NCI-H2196 treated with DMSO at 0.1 percent for 48 hours (cell line): ENCODE measurements around the gene AKAP8L.
"Not testable (repeated sequence)": the region's sequence is repeated elsewhere in the genome, so short reads cannot be mapped to it uniquely, and the experiment has no call there.

ENCODE experiments used
- DNase-seq: peaks from one replicate; lab custom pipeline; 2025; ENCODE audit not compliant: unreplicated experiment; lab: John Stamatoyannopoulos, UW

Gene AKAP8L

DNA sequence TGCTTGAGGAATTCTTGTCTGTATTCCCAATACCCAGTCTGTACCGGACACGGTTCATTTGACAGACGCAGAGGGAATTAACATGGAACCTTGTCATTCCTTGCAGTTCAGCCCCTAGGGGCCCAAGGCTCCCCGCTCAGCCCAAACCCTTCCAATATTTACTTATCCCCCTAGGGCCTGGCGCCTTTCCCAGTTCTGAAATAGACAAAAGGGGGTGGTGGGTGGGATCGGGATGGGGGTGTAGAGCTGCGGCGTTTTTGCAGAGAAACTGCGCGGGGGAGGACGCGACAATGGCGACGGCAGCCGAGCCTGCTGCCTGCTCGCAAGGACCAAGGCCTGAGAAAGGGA lies 583 bp downstream of the AKAP8L start:
- no peak for DNase-seq

DNA sequence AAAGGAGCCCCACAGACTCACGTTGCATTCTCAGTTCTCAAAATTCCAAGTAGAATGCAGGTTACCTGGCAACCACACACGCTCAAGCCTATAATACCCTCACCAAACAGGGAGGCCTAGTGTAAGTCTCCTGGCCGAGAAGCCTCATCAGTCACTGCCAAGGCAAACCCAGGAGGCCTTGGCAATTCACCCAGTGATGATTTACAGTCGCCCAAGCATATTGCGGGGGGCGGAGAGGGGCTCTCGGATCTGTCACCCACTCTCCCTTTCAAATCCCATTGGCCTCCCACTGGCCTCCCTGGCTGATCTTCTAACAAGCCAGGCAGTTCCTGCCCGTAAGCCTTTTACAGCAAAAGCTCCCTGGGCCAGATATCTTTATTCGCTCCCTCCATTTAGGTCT lies 1.1 kb downstream of the AKAP8L start:
- DNase-seq, result no peak

DNA sequence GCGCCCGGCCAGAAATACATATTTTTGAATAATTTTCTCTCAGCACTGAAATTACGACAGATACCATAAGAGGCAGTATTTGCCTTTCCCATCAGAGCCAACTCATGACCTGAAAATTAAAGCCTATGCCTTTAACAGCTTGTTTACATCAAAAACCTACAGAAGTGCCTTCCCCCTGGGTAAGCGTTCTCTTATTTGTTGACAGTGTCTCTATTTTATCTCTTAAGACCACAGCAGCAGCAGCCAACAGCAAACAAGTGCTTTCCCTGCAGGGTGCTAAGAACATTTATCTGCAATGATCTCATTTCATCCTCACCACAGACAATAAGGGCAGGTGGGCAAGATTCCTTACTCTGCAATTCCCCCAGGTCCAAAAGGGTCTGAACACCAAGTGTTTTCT lies 6.0 kb downstream of the AKAP8L start:
- DNase-seq, result no peak

DNA sequence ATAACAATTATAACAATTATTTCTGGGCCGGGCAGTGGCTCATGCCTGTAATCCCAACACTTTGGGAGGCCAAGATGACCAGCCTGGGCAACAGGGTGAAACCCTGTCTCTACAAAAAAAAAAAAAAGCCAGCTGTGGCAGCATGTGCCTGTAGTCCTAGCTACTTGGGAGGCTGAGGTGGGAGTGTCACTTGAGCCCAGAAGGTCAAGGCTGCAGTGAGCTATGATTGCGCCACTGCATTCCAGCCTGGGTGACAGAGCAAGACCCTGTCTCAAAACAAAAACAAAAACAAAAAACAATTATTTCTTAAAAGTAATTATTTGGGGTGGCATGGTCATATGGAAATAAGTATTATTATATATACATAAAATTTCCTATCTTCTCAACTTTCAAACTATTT lies 7.4 kb downstream of the AKAP8L start:
- DNase-seq, result not testable (repeated sequence)

DNA sequence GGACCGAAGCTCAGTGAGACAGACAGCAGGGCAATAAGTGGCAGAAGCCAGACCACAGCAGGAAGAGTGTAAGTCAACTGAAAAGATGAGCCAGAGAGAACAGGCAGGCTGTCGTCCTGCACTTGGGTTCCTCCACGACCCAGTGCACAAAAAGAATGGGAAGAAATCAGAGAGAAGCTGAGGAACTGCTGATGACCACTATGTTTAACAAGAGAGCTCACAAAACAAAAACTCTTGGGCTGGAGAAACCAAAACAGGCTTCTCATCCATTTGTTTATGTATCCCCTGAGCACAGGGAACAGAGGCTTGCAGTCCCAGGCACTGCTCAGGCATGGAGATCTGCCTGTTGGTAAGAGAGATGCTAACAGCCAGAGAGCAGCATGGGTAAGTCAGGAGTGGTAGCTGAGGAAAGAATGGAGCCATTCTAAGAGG lies 14.0 kb downstream of the AKAP8L start:
- no peak for DNase-seq

DNA sequence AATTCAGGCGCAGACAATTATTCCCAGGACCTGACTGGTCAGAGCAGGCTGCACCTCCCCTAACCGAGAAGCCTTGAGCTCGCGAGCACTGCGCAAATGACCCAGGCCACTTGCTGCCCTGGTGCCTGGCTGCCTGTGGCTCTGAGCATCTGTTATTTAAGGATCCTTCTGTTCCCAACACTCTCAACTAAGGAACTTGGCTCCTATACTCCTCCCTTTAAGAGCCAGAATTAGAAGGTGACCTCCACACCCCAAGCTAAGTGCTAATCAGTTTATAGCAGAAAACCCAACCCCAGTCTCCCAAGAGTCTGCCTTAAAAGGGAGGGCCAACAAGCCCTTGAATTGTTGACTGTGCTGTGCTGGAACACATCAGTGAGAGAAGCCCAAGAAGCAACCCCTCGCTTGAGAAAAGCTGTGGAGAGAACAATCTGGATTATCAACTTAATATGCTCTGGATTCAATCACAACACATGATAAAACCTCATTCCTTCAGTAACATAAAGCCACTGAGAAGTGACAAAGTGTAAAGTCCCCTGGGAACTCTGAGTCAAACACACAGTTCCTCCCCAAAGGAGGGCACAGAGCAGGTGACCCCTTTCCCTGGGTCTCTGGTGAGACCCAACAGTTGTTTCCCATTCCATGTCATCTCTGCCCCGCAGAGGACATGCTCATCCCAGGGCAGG lies 14.6 kb downstream of the AKAP8L start:
- DNase-seq, result no peak

DNA sequence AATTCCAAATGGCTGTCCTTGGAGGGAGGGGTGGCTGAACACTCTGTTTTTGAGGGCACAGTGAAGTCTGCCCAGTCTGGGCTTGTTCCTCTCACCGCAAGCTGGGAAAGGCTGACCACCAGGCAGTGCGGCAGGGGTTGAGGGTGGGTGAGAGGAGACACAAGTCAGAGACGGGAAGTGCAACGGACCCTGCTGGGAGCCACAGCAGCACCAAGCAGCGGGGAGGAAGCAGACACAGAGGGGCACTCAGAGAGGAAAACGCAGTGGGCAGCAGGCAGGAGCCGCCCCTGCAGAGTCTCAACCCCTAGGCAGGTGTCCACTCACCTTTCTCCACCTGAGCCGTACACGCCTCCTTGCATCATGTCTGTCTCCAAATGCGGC lies 15.6 kb downstream of the AKAP8L start:
- DNase-seq, result no peak

DNA sequence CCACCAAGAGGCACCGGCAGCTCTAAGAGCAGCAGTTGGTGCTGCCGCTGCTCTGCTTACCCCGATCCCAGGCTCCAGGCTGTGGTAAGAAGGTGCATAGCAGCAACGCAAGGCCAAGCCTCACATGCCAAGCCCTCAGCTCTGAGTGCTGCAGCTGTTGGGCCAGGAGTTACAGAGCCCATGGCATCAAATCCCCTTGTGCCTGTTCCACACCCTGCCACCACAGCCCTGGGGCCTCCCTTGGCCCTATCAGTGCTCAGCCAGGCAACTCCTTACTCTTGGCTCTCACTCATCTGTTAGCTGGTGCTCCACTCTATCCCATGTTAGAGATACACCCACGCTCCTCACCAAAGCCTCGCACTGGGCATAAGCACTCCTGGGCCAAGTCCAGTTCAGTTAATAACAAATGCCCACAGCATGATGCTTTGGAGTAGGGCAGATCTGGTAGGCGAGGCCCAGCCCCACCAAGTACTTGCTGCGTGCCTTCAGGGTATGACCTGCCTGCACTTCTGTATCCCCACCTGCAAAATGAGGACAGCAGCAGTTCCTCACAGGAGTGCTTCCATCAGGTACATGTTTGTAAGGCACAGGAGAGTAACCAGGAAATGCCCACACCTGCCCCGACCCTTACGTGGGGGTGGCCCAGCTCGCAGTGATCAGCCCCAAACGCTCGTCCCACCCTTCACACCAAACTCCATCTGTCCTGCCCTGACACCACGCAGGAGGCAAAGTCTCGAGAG lies 16.2 kb downstream of the AKAP8L start:
- no peak for DNase-seq

DNA sequence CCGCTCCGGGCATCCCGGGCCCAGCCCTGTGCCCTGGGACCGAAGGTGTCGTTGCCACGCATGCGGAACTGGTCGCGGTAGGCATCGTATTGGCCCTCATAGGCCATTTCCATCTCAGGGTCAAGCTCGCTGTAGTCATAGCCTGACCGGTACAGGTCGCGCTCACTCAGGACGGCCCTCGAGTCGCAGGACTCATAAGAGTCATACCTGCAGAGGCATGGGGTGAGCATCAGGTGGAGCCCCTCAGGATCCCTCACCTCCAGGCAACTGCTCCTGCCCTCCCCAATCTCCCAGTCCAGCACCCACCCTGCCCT lies 17.4 kb downstream of the AKAP8L start:
- DNase-seq, result no peak

DNA sequence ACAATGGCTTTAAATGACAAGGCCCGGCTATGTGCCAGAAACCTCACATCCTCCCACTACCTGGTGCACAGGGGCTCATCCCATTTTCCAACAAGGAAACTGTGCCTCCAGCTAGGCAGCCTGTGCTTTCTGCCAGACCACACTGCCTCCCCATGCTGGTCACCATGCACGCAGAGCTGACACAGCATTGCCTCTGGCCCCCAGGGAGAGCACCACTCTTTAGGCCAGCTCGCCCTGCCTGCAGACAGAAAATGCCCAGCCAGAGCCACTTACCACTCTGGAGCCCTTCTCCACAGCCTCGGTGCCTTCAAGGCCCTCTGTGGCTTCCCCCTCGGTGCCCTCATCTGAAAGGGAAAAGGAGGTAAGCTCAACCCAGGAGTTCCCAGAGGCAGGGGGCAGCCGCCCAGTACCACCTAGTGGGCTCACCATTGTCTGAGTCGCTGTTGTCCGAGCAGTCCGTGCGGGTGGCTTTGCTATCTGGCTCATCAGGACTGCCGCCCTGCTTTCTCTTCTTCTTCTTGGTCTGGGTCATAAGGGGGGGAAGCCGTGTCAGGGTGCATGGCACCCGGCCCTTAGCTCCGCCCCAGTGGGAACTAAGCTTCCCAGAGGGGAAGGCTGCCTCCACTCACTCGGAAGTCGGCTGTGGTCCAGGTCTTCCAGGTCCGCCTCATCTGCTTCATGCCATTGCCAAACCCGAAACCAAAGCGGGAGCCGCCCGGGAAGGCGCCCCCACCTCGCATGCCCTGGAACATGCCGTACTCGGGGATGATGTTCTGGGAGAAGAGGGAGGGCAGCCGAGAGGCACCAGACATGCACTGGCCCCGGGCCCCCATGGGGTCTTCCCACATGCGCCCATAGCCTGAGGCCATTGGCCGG lies 18.0 kb downstream of the AKAP8L start:
- no peak for DNase-seq

DNA sequence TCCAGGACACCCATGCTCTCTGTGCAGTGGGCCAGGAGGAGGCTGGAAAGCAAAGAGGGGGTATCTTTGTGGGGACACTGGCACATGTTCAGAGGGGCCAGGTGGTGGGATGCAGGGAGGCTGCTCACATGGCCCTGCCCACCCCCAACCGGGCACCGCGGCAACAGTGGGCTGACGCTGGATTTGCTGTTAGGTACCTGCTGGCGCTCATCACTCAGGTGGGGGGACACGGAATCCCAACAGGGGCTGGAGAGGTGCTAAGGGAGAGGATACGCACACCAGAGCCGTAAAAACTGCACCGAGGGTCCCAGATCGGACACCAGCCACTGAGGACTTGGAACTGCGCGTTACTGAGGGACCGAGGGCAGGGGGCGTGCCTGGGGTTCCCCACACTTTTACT lies 19.2 kb downstream of the AKAP8L start:
- DNase-seq, result no peak

DNA sequence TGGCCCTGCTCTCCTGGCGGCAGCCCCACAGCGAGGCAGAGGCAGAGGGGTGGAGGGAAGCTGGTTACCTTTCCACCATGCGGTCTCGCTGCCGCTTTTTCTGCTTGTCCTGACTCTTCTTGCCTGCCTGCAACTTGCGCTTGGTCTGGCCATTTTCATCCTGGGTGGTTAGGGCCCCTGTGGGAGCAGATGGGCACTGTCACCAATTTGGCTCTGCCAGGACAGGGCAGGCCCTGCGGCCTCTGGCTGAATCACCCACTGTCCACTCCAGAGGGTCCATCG lies 19.6 kb downstream of the AKAP8L start:
- no peak for DNase-seq

DNA sequence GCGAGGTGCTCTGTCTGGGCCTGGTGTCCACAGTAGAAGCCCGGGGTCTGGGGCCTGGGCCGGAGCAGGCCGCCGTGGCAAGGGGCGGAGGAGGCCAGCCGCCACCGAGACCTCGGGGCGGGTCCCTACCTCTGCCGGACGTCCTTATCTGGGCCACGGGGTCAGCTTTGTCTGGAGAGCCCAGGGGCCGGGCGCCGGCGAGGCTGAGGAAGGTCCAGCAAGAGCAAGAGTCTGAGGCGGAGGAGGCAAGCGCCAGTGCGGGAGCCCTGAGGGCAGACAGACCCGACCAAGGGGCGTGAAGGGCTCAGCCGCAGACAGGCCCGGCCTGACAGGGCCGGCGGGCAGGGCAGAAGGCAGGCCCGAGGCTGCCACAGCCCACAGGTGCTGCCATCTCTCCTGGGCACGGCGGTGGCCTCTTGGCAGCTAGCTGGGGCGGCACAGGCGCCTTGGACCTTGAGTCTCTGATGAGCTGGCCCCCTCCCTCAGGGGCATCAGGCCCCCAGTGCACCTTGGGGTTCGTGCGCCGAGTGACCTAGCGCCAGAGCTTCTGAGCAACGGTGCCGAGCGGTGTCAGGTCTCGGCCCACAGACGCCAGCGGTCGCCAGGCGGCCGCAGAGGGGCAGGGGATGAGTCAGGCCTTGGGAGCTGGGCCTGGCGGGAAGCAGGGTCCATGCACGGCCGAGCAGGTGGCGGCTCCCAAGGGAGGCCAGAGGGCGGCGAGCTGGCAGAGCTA lies 20.1 kb downstream of the AKAP8L start:
- DNase-seq, result no peak

DNA sequence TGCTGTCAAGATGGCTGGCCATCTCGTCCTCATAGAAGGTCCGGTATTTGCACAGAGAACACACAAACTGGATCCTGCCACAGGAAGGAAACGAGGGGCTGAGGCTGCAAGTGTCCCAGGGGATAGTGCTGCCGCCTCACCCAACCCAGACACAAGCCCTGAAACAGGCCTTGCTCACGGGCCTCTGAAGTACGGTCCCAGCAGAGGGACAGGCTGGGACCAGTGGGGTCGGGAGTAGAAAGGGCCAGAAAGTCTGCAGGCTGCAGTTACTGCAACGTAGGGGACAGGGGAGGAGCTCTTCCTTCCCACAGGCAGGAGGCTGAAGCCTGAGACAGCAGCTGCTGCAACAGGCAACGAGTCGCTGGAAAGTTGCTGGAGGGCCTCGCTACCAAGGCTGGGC lies 21.0 kb downstream of the AKAP8L start:
- no peak for DNase-seq

DNA sequence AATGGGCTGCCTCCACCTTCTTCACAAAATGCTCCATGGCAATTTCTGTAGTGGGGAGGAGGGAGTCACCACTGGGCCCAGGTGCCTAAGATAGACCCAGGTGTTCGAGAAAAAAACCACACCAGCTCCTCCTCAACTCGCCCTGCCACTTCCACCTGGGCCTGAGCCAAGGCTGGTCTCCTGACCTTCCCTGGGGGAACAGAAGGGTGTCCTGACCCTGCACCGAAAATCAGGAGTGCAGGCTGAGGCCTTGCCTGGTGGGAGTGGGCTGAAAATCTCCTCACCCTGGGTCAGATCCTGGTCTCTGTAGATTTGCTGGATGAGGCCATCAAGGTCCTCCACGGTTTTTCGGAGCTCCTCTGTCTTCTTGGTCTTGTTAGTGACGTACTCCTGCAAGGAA lies 21.6 kb downstream of the AKAP8L start:
- DNase-seq, result no peak

DNA sequence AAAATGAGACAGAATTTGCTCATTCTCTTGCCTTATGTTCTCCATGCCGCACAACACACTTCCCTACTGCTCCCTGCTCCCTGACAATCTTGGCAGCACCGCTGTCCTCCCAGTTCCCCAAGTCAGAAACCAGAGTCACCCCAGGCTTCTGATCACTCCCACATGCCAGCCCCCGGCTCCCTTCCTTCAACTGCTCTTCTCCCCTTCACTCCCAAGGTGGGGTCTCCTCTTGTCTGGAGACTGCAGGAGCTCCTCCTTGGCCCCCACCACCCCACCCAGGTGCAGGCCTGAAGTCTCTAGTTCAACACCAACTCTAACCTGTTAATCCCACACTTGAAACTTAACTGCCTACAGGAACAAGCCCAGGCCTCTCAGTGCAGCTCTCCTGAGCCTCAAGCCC lies 22.4 kb downstream of the AKAP8L start:
- no peak for DNase-seq

DNA sequence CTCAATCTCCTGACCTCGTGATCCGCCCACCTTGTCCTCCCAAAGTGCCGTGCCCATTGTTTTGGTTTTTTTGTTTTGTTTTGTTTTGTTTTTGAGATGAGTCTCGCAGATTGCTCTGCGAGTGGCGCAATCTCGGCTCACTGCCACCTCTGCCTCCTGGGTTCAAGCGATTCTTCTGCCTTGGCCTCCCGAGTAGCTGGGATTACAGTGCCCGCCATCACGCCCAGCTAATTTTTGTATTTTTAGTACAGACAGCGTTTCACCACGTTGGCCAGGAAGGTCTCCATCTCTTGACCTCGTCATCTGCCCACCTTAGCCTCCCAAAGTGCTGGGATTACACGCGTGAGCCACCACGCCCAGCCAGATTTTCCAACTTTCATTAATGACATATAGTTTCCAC lies 23.5 kb downstream of the AKAP8L start:
- not testable (repeated sequence) for DNase-seq

DNA sequence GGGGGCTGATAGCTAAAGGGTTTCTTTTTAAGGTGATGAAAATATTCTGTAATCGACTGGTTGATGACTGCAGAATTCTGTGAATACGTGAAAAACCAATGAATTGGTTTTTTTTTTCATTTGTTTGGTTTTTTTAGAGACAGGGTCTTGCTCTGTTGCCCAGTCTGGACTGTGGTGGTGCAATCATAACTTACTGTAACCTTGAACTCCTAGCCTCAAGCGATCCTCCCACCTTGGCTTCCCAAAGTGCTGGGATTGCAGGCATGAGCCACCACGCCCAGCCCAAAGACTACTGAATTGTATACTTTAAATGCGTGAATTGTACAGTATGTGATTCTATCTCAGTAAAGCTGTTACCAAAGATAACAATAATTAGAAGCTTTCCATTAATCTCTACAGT lies 24.4 kb downstream of the AKAP8L start:
- DNase-seq, result no peak

DNA sequence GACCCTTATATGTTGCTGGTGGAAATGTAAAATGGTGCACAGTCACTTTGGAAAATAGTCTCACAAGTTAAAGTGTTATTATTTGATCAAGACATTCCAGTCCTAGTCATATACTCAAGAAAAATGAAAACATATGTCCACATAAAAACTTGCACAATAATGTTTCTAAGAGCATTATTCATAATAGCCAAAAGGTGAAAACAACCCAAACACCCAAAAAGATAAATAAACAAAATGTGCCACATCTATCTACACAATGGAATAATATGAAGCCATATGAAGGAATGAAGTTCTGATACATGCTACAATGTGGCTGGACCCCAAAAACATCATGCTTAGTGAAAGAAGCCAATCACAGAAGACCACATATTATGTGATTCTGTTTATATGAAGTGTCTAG lies 24.8 kb downstream of the AKAP8L start:
- DNase-seq, result no peak

DNA sequence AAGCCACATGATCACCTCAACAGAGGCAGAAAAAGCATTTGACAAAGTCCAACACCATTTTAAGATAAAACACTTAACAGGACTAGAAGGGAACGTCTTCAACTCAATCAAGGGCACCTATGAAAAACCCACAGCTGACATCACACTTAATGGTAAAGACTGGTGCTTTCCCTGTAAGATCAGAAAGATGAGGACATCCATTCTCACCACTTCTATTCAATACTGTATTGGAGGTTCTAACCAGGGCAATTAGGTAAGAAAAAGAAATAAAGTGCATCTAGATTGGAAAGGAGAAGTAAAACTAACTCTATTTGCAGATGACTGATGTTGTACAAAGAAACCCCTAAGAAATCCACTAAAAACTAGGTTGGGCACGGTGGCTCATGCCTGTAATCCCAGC lies 28.0 kb downstream of the AKAP8L start:
- no peak for DNase-seq

DNA sequence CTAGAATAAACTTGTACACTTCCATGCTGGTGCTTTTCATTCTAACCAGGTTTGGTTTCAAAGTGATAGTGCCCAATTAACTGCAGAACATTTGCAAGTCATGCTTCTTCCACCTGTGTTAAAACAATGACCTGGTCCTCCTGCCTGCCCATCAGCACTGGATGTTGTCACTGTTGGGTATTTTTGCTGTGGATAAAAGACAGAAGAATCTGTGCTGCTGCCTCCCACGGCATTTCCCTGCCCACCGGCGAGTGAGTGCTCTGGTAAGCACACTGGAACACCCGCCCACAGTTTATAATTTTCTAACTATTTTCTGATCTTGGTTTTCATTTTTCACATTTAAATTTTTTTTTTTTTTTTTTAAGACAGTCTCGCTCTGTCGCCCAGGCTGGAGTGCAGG lies 36.9 kb downstream of the AKAP8L start:
- no peak for DNase-seq

DNA sequence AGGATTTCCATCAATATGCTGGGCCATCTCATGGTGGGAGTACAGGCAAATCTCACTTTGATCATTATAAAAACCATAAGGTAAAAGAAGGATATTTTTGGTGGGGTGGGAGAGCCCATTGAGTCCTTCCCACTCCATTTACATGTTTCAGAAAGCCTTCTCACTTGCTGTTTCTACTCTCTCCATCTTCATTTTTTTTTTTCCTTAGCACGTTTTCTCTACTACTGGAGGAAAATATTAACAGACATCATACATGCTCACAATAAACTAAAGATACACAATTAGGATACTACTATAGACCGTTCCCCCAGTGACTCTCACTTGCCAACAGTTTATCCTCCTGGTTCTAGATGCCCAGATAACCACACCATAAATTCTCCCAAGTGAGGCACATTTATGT lies 37.4 kb downstream of the AKAP8L start:
- DNase-seq, result no peak
